ENCODE measurements around the gene NPIPB8. TPM values are rescaled to one million over a fixed set of nuclear protein-coding genes. Genes with fewer than 3 reads are reported as not detected.
"Not testable (repeated sequence)": the region's sequence is repeated elsewhere in the genome, so short reads cannot be mapped to it uniquely, and the experiment has no call there.

Gene NPIPB8
- total and polyA plus RNA-seq, 2 donors (not counting 1 experiment from before 2014, with no cell fraction given) = 0.17 TPM; not detected in 1

GRCh38 chr16:28615486-28616223 lies 22.2 kb upstream of the NPIPB8 start:
- peak; percentile 20 to 24 for DNase-seq (ENCODE audit: low read depth in 2 of 2)

GRCh38 chr16:28616224-28616577 lies 21.7 kb upstream of the NPIPB8 start:
- not testable (repeated sequence) for DNase-seq (ENCODE audit: low read depth in 2 of 2); H3K79me2 ChIP-seq (ENCODE audit: control insufficient read depth, insufficient read depth, low read length); H2AFZ ChIP-seq (ENCODE audit: low read length); H3K9me3 ChIP-seq (ENCODE audit: control insufficient read depth, insufficient read depth, low read depth, low read length); H3K36me3 ChIP-seq (ENCODE audit: control insufficient read depth, insufficient read depth, low read length); H3K4me2 ChIP-seq (ENCODE audit: extremely low read depth, insufficient read depth, low read length); H3K4me3 ChIP-seq (replicated peaks in 1 of 4; ENCODE audit: control extremely low read depth in 1 of 4, insufficient read depth in 1 of 4, low read depth in 3 of 4, low read length in 4 of 4); H3K4me1 ChIP-seq (ENCODE audit: control insufficient read depth, extremely low read depth, insufficient read depth, low read length); H4K20me1 ChIP-seq (ENCODE audit: control insufficient read depth, extremely low read depth, insufficient read depth, low read length); H3K27me3 ChIP-seq (ENCODE audit: control insufficient read depth, insufficient read depth, low read length); H3K27ac ChIP-seq (ENCODE audit: insufficient read depth, low read length); H3K9ac ChIP-seq (ENCODE audit: insufficient read depth, low read length)

More at GRCh38 chr16:28615486-28616223, 22.2 kb upstream of the NPIPB8 start:
- not testable (repeated sequence) for H2AFZ ChIP-seq (ENCODE audit: low read length); H3K4me1 ChIP-seq (ENCODE audit: control insufficient read depth, extremely low read depth, insufficient read depth, low read length); H3K27me3 ChIP-seq (ENCODE audit: control insufficient read depth, insufficient read depth, low read length); H3K79me2 ChIP-seq (ENCODE audit: control insufficient read depth, insufficient read depth, low read length); H3K27ac ChIP-seq (ENCODE audit: insufficient read depth, low read length); H3K9me3 ChIP-seq (ENCODE audit: control insufficient read depth, insufficient read depth, low read depth, low read length); H3K4me3 ChIP-seq (replicated peaks in 1 of 4; ENCODE audit: control extremely low read depth in 1 of 4, insufficient read depth in 1 of 4, low read depth in 3 of 4, low read length in 4 of 4); H3K36me3 ChIP-seq (ENCODE audit: control insufficient read depth, insufficient read depth, low read length); H3K4me2 ChIP-seq (ENCODE audit: extremely low read depth, insufficient read depth, low read length); H3K9ac ChIP-seq (ENCODE audit: insufficient read depth, low read length); H4K20me1 ChIP-seq (ENCODE audit: control insufficient read depth, extremely low read depth, insufficient read depth, low read length)
- peak; percentile 47 to 61 for TF ChIP-seq CTCF (conservative IDR thresholded peaks at IDR 0.05 in 1 of 2, IDR thresholded peaks at IDR 0.05 in 1 of 2; ENCODE audit: low read depth in 1 of 2, low read length in 2 of 2)

DNA sequence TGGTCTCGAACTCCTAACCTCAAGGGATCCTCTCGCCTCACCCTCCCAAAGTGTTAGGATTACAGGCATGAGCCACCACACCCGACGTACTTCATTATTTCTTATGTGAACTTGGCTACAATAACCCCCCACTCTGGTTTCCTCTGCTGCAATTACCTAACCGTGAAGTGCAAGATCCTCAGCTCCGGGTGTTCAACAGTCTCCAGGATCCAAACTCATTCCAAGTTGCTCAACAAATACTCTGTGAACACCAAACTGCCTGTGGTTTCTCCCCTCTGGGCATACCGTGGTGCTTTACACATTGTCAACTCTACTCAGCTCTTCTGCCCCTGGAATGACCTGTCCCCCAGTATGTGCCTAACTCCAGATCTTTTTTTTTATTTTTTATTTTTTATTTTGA lies 21.2 kb upstream of the NPIPB8 start:
- Histone ChIP-seq H4K20me1 (ENCODE audit: control insufficient read depth, extremely low read depth, insufficient read depth, low read length) (no peaks in the 10 kb centered on the region), H3K4me2 (ENCODE audit: extremely low read depth, insufficient read depth, low read length) (no peak overlapping the region), H3K27ac (ENCODE audit: insufficient read depth, low read length) (no peak overlapping the region), H3K9me3 (ENCODE audit: control insufficient read depth, insufficient read depth, low read depth, low read length) (no peaks in the 10 kb centered on the region), H2AFZ (ENCODE audit: low read length) (no peak overlapping the region), H3K9ac (ENCODE audit: insufficient read depth, low read length) (no peak overlapping the region), H3K4me3 (replicated peaks in 1 of 4; ENCODE audit: control extremely low read depth in 1 of 4, insufficient read depth in 1 of 4, low read depth in 3 of 4, low read length in 4 of 4) (no peak overlapping the region), H3K4me1 (ENCODE audit: control insufficient read depth, extremely low read depth, insufficient read depth, low read length) (no peaks in the 10 kb centered on the region), H3K36me3 (ENCODE audit: control insufficient read depth, insufficient read depth, low read length) (no peaks in the 10 kb centered on the region), H3K27me3 (ENCODE audit: control insufficient read depth, insufficient read depth, low read length) (peaks cover 2% of the 10 kb centered on the region), H3K79me2 (ENCODE audit: control insufficient read depth, insufficient read depth, low read length) (no peaks in the 10 kb centered on the region)
- DNase-seq (ENCODE audit: low read depth in 2 of 2) = no peak
- TF ChIP-seq EZH2 (IDR thresholded peaks at IDR 0.05; ENCODE audit: low read length, missing control alignments) = no peak
- TF ChIP-seq CTCF (conservative IDR thresholded peaks at IDR 0.05 in 1 of 2, IDR thresholded peaks at IDR 0.05 in 1 of 2; ENCODE audit: low read depth in 1 of 2, low read length in 2 of 2) = no peak
